Kidney (tissue), 14 donors: ENCODE measurements around the gene ARMH3. TPM values are rescaled to one million over a fixed set of nuclear protein-coding genes. Genes with fewer than 3 reads are reported as not detected.

ENCODE experiments used
- DNase-seq, 5 donors: peaks; one replicate each; pipeline ENCODE4 v3.0.0-alpha.2; 2013 to 2020
- FAIRE-seq: peaks from 2 replicates; lab custom pipeline; 2012; peaks lifted over from hg19 to GRCh38; lab: Jason Lieb, UNC
- H3K27ac ChIP-seq, 2 donors: one replicate each; pipeline ENCODE4 v1.7.0; 2013; ENCODE audit warnings: low read depth in 2 of 2, low read length in 2 of 2, inconsistent platforms in 1 of 2
- H3K27me3 ChIP-seq: one replicate; pipeline ENCODE4 v1.7.1; 2013; ENCODE audit warnings: low read length, inconsistent platforms; ENCODE audit not compliant: control insufficient read depth, insufficient read depth
- H3K36me3 ChIP-seq, 3 donors: one replicate each; pipeline versions ENCODE4 v1.7.0 to v1.7.1; 2013; ENCODE audit warnings: low read length in 3 of 3, control low read depth in 1 of 3, inconsistent platforms in 1 of 3; ENCODE audit not compliant: insufficient read depth in 3 of 3, control insufficient read depth in 2 of 3
- H3K4me1 ChIP-seq, 3 donors: one replicate each; pipeline versions ENCODE4 v1.7.0 to v1.7.1; 2013; ENCODE audit warnings: low read length in 3 of 3, inconsistent platforms in 1 of 3, low read depth in 1 of 3; ENCODE audit not compliant: control insufficient read depth in 2 of 3, insufficient read depth in 2 of 3
- H3K4me3 ChIP-seq, 3 donors: one replicate each; pipeline versions ENCODE4 v1.7.0 to v1.8.1; 2013; ENCODE audit warnings: low read length in 3 of 3, control low read depth in 1 of 3, inconsistent platforms in 1 of 3
- H3K9ac ChIP-seq, 3 donors: one replicate each; pipeline versions ENCODE4 v1.7.0 to v1.7.1; 2013; ENCODE audit warnings: low read length in 3 of 3, control low read depth in 1 of 3, inconsistent platforms in 1 of 3
- H3K9me3 ChIP-seq, 3 donors: one replicate each; pipeline versions ENCODE4 v1.7.0 to v1.7.1; 2013; ENCODE audit warnings: low read length in 3 of 3, control low read depth in 1 of 3, inconsistent platforms in 1 of 3; ENCODE audit not compliant: control insufficient read depth in 2 of 3, insufficient read depth in 1 of 3
- intact Hi-C: fragments of 100-400 bp; cut with DNase I; formaldehyde crosslinking; loops from one replicate; pipeline ENCODE4 v1.11.1; 2022
- polyA plus RNA-seq: library from polyadenylated mRNA; stranded (reverse); fragments of 350-450 nt; fragmentation: Illumina TruSeq; extraction: RNeasy Lipid Tissue Mini Kit (QIAGEN cat#74804); gene quantifications from one replicate; pipeline ENCODE4 v1.2.3, GENCODE V29; 2014; ENCODE audit warnings: low read depth, low replicate concordance; ENCODE audit not compliant: insufficient read depth
- total RNA-seq: library from RNA; stranded (reverse); fragmentation: NEBNext Ultra II Directional; extraction: Animal tissue kit (Norgen Biotek cat#: 25700); gene quantifications from one replicate; pipeline ENCODE4 v1.2.1, GENCODE V29; 2021
- TF ChIP-seq, protein P1 (sequence below): IDR thresholded peaks from 3 replicates; pipeline ENCODE4 v1.5.1; 2012; ENCODE audit warnings: mild to moderate bottlenecking, moderate library complexity, borderline replicate concordance; ENCODE audit not compliant: insufficient read depth; ENCODE audit errors: extremely low read depth
- donor health status: control.
- donor health status: control.
- donor health status: control.
- donor health status: control.
- donor health status: control.
- donor health status: DM: yes; HTN: yes; CAD: no.
- donor health status: Normal renal cell carcinoma (clear cell type).

Gene ARMH3
- total and polyA plus RNA-seq, 2 donors from 2014 or later, result 14.0 to 26.1 TPM

DNA sequence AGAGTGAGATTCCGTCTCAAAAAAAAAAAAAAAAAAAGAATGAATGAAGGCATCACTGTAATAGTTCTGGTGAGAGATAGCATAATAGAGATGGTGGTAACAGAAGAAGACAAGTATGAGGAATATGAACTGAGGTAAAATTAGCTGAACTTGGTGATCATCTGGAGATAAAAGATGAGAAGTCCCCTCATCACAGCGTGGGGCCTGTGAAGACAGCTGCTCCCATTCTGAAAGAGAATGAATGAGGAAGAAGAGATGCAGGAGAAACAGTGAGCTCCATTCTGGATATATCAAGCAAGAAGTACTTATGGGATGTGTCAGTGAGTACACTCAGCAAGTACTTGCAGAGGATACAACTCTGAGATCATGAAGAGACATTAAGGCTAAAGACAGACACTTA is 28.7 kb downstream of the ARMH3 start:
- intact Hi-C loops, result no loop called here
- H3K4me1 ChIP-seq, result no peaks in the 10 kb centered on the region
- no peak overlapping the region for H3K9ac ChIP-seq
- no peaks in the 10 kb centered on the region for H3K9me3 ChIP-seq
- no peak overlapping the region for H3K27ac ChIP-seq
- H3K4me3 ChIP-seq, result no peak overlapping the region
- H3K36me3 ChIP-seq, result peaks cover 0 to 29% (median 13%) of the 10 kb centered on the region in 3 donors
- no peaks in the 10 kb centered on the region for H3K27me3 ChIP-seq
- TF ChIP-seq, protein P1, sequence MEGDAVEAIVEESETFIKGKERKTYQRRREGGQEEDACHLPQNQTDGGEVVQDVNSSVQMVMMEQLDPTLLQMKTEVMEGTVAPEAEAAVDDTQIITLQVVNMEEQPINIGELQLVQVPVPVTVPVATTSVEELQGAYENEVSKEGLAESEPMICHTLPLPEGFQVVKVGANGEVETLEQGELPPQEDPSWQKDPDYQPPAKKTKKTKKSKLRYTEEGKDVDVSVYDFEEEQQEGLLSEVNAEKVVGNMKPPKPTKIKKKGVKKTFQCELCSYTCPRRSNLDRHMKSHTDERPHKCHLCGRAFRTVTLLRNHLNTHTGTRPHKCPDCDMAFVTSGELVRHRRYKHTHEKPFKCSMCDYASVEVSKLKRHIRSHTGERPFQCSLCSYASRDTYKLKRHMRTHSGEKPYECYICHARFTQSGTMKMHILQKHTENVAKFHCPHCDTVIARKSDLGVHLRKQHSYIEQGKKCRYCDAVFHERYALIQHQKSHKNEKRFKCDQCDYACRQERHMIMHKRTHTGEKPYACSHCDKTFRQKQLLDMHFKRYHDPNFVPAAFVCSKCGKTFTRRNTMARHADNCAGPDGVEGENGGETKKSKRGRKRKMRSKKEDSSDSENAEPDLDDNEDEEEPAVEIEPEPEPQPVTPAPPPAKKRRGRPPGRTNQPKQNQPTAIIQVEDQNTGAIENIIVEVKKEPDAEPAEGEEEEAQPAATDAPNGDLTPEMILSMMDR, result no peak
- FAIRE-seq (no peak), DNase-seq (no peak)

DNA sequence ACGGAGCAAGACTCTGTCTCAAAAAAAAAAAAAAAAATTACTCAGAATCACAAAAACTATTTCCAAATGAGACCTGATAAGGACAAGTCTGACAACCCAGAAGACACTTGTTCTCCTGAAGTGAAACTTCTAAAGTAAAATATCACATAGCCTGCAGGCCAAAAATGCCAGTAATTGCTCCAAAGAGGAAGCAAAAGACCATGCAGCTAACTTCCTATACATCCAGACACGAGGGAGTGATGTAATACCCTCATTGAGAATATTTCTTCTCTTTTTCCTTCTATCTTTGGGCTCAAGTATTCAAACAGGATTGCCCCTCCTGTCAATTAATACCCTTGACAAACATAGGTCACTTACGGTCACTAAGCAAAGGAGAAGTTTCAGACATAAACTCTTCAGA is 31.2 kb downstream of the ARMH3 start:
- no peaks in the 10 kb centered on the region for H3K27me3 ChIP-seq
- DNase-seq, result no peak
- intact Hi-C loops, result no loop called here
- H3K27ac ChIP-seq, result no peak overlapping the region
- H3K36me3 ChIP-seq, result peaks cover 0 to 25% (median 8%) of the 10 kb centered on the region in 3 donors
- no peaks in the 10 kb centered on the region for H3K4me1 ChIP-seq
- TF ChIP-seq, protein P1, result no peak
- no peak overlapping the region for H3K9ac ChIP-seq
- no peak for FAIRE-seq
- H3K4me3 ChIP-seq, result no peak overlapping the region
- H3K9me3 ChIP-seq, result no peaks in the 10 kb centered on the region

DNA sequence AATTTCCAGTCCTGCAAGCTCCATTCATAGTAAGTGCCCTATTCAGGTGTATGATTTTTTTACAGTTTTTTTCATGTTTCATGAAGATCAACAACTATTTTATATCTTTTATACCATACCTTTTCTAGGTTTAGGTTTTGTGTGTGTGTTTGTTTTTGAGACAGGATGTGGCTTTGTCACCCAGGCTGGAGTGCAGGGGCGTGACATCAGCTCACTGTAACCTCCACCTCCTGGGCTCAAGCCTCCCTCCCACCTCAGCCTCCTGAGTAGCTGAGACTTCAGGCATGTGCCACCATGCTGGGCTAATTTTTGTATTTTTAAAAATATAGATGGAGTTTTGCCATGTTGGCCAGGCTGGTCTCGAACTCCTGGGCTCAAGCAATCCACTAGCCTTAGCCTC is 35.0 kb downstream of the ARMH3 start:
- TF ChIP-seq, protein P1, result no peak
- FAIRE-seq, result no peak
- Histone ChIP-seq H3K27ac (no peak overlapping the region), H3K9me3 (no peaks in the 10 kb centered on the region), H3K4me3 (no peak overlapping the region), H3K9ac (no peak overlapping the region), H3K4me1 (no peaks in the 10 kb centered on the region), H3K27me3 (no peaks in the 10 kb centered on the region), H3K36me3 (peaks cover 0 to 31% (median 7%) of the 10 kb centered on the region in 3 donors)
- no peak for DNase-seq
- intact Hi-C loops, result no loop called here

DNA sequence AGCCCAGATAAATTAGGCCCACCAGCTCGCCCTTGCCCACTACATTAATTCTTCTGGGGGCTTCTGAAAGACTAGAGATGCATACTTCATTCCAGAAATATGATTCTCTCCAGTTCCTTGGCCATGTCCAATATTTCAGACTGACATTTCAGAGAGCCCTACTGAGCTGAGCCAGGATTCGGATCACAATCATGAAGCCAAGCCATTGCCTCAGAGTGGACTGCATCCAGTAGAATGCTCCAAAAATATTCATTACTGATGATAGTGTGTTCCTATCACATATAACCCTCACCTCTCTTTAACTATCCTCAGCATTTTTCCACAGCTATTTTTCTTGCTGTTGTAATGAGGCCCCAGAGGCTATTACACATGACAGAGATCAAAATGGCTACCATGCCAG is 38.7 kb downstream of the ARMH3 start:
- peaks cover 0 to 18% (median 10%) of the 10 kb centered on the region in 3 donors for H3K36me3 ChIP-seq
- no peak for FAIRE-seq
- intact Hi-C loops, result no loop called here

More for the DNA sequence above, 38.7 kb downstream of the ARMH3 start:
- H3K4me3 ChIP-seq, result no peak overlapping the region
- H3K4me1 ChIP-seq, result no peaks in the 10 kb centered on the region
- TF ChIP-seq, protein P1, result no peak
- no peak for DNase-seq
- H3K27me3 ChIP-seq, result no peaks in the 10 kb centered on the region
- H3K27ac ChIP-seq, result no peak overlapping the region
- no peak overlapping the region for H3K9ac ChIP-seq
- H3K9me3 ChIP-seq, result no peaks in the 10 kb centered on the region
